Head of caudate nucleus (tissue), 42 donors: ENCODE results near the gene FAIM2.

Experiments
- DNase-seq, 42 donors: peaks; one replicate each; pipeline versions ENCODE4 v3.0.0 to v3.0.0-alpha.2; 2020 to 2021; ENCODE audit warnings: mixed read lengths in 7 of 42
- intact Hi-C: fragments of 100-400 bp; cut with DNase I; formaldehyde crosslinking; loops from one replicate; pipeline ENCODE4 v1.15.0; 2022

FAIM2 gene

GRCh38 chr12:49921936-49922335, 18.2 kb upstream of the FAIM2 start:
- peak in 1 of 42 donors; percentile 7 for DNase-seq
- intact Hi-C loops = no loop called here

- intact Hi-C loops = no loop called here
- no peak for DNase-seq
These were observed 17.6 kb upstream of the FAIM2 start for GRCh38 chr12:49921299-49921698.

GRCh38 chr12:49920915-49921286, 17.2 kb upstream of the FAIM2 start:
- DNase-seq = no peak
- intact Hi-C loops = no loop called here

- DNase-seq = peak in 1 of 42 donors; percentile 13
- intact Hi-C loops = no loop called here
These were observed 16.7 kb upstream of the FAIM2 start for GRCh38 chr12:49920241-49920914.

- DNase-seq = no peak
- intact Hi-C loops = no loop called here
These were observed 14.1 kb upstream of the FAIM2 start for GRCh38 chr12:49917788-49918173.

- intact Hi-C loops = no loop called here
These were observed 13.6 kb upstream of the FAIM2 start for GRCh38 chr12:49917166-49917787.

GRCh38 chr12:49916129-49916919, 12.6 kb upstream of the FAIM2 start:
- intact Hi-C loops = no loop called here
- no peak for DNase-seq

More at GRCh38 chr12:49917166-49917787, 13.6 kb upstream of the FAIM2 start:
- peak in 1 of 42 donors; percentile 13 for DNase-seq

GRCh38 chr12:49912345-49913255, 8.9 kb upstream of the FAIM2 start:
- DNase-seq = peak in 3 of 42 donors; percentile 1 to 18 (median 11)
- intact Hi-C loops = no loop called here

GRCh38 chr12:49911213-49911605, 7.5 kb upstream of the FAIM2 start:
- peak in 1 of 42 donors; percentile 3 for DNase-seq
- intact Hi-C loops = no loop called here

- intact Hi-C loops = no loop called here
- DNase-seq = peak in 1 of 42 donors; percentile 25
These were observed 6.9 kb upstream of the FAIM2 start for GRCh38 chr12:49910331-49911212.

- intact Hi-C loops = loop anchor here (5.0 kb wide), 1 partner anchor 52 kb away; the partner anchor contains the start of gene AQP5
- peak in 31 of 42 donors; percentile 15 to 76 (median 50) for DNase-seq
These were observed 6.1 kb upstream of the FAIM2 start for GRCh38 chr12:49909826-49910225.

GRCh38 chr12:49909356-49909755, 5.7 kb upstream of the FAIM2 start:
- intact Hi-C loops = loop anchor here (5.0 kb wide), 1 partner anchor 53 kb away; the partner anchor contains the start of gene AQP5
- DNase-seq = no peak

- DNase-seq = peak in 13 of 42 donors; percentile 14 to 68 (median 47)
- intact Hi-C loops = loop anchor here (5.0 kb wide), 1 partner anchor 55 kb away; the partner anchor contains the start of gene AQP5
These were observed 3.7 kb upstream of the FAIM2 start for GRCh38 chr12:49907352-49907751.

GRCh38 chr12:49905718-49906314, 2.1 kb upstream of the FAIM2 start:
- DNase-seq = peak in 1 of 42 donors; percentile 5
- intact Hi-C loops = loop anchor here (5.0 kb wide), 1 partner anchor 56 kb away; the partner anchor contains the start of gene AQP5

GRCh38 chr12:49904601-49905000, 901 bp upstream of the FAIM2 start:
- intact Hi-C loops = no loop called here
- DNase-seq = peak in 11 of 42 donors; percentile 12 to 67 (median 32)

- peak in 19 of 42 donors; percentile 19 to 76 (median 50) for DNase-seq
- intact Hi-C loops = no loop called here
These were observed 375 bp downstream of the FAIM2 start for GRCh38 chr12:49903351-49903699.
